GM04503 (cell line): ENCODE data around the gene MACROH2A1.

Source experiments
- DNase-seq: peaks from one replicate; pipeline ENCODE4 v3.0.0-alpha.2; 2012; ENCODE audit warnings: low read depth

MACROH2A1 gene

GRCh38 chr5:135435467-135436330 is 36.7 kb upstream of the MACROH2A1 start:
- DNase-seq, result no peak

- DNase-seq, result no peak
These were observed 35.8 kb upstream of the MACROH2A1 start for GRCh38 chr5:135434591-135435466.

GRCh38 chr5:135433681-135434426 is 34.8 kb upstream of the MACROH2A1 start:
- DNase-seq, result no peak

- no peak for DNase-seq
These were observed 33.1 kb upstream of the MACROH2A1 start for GRCh38 chr5:135432113-135432512.

- DNase-seq, result no peak
These were observed 31.1 kb upstream of the MACROH2A1 start for GRCh38 chr5:135430135-135430437.

GRCh38 chr5:135429301-135430134 is 30.5 kb upstream of the MACROH2A1 start:
- DNase-seq, result no peak

GRCh38 chr5:135428586-135428985 is 29.6 kb upstream of the MACROH2A1 start:
- no peak for DNase-seq

GRCh38 chr5:135426102-135427082 is 27.4 kb upstream of the MACROH2A1 start:
- no peak for DNase-seq

GRCh38 chr5:135425641-135426040 is 26.6 kb upstream of the MACROH2A1 start:
- no peak for DNase-seq

- DNase-seq, result no peak
These were observed 24.8 kb upstream of the MACROH2A1 start for GRCh38 chr5:135423846-135424168.

- DNase-seq, result no peak
These were observed 24.3 kb upstream of the MACROH2A1 start for GRCh38 chr5:135423146-135423845.

- DNase-seq, result no peak
These were observed 23.4 kb upstream of the MACROH2A1 start for GRCh38 chr5:135422419-135422818.

- no peak for DNase-seq
These were observed 18.1 kb upstream of the MACROH2A1 start for GRCh38 chr5:135417083-135417482.

GRCh38 chr5:135405082-135405481 is 6.1 kb upstream of the MACROH2A1 start:
- DNase-seq, result no peak

- DNase-seq, result no peak
These were observed 3.0 kb upstream of the MACROH2A1 start for GRCh38 chr5:135402031-135402430.

GRCh38 chr5:135400866-135401265 is 1.8 kb upstream of the MACROH2A1 start:
- no peak for DNase-seq

GRCh38 chr5:135399794-135400542 is 937 bp upstream of the MACROH2A1 start:
- no peak for DNase-seq

GRCh38 chr5:135398160-135398854 is 724 bp downstream of the MACROH2A1 start:
- DNase-seq, result no peak
